NCI-H2227 (cell line): ENCODE results near the gene CUBN.

Experiments
- DNase-seq: peaks from one replicate; lab custom pipeline; 2025; ENCODE audit not compliant: unreplicated experiment; lab: John Stamatoyannopoulos, UW

The CUBN gene

GRCh38 chr10:17043586-17043985 is 86.0 kb downstream of the CUBN start:
- no peak for DNase-seq

- no peak for DNase-seq
These were observed 87.7 kb downstream of the CUBN start for GRCh38 chr10:17041626-17042520.

- no peak for DNase-seq
These were observed 91.0 kb downstream of the CUBN start for GRCh38 chr10:17038627-17039026.

- DNase-seq = no peak
These were observed 91.7 kb downstream of the CUBN start for GRCh38 chr10:17037910-17038309.

- DNase-seq = no peak
These were observed 94.2 kb downstream of the CUBN start for GRCh38 chr10:17035446-17035845.

GRCh38 chr10:17033529-17034260 is 95.9 kb downstream of the CUBN start:
- no peak for DNase-seq

GRCh38 chr10:17031637-17032635 is 97.7 kb downstream of the CUBN start:
- DNase-seq = no peak

GRCh38 chr10:17029581-17030271 is 99.9 kb downstream of the CUBN start:
- DNase-seq = no peak

GRCh38 chr10:17029239-17029580 is 100.4 kb downstream of the CUBN start:
- DNase-seq = no peak

- DNase-seq = no peak
These were observed 100.8 kb downstream of the CUBN start for GRCh38 chr10:17028798-17029197.

GRCh38 chr10:17026686-17027485 is 102.7 kb downstream of the CUBN start:
- DNase-seq = no peak

GRCh38 chr10:17025444-17026295 is 103.9 kb downstream of the CUBN start:
- DNase-seq = no peak

- no peak for DNase-seq
These were observed 105.2 kb downstream of the CUBN start for GRCh38 chr10:17024461-17024860.

- no peak for DNase-seq
These were observed 106.0 kb downstream of the CUBN start for GRCh38 chr10:17023386-17024298.

- no peak for DNase-seq
These were observed 106.7 kb downstream of the CUBN start for GRCh38 chr10:17022896-17023295.

GRCh38 chr10:17022466-17022825 is 107.2 kb downstream of the CUBN start:
- no peak for DNase-seq

- DNase-seq = no peak
These were observed 107.8 kb downstream of the CUBN start for GRCh38 chr10:17021656-17022465.
